Motor neuron (in vitro differentiated cells): ENCODE data around the gene NTS. TPM values are rescaled to one million over a fixed set of nuclear protein-coding genes. Genes with fewer than 3 reads are reported as not detected.

Experiments
- ATAC-seq, 8 experiments: fragments of 200-7000 bp; cut with Tn5 transposase; replicated peaks in 6 of 8; 2 replicates each; pipeline ENCODE4 v1.8.0; 2021; ENCODE audit warnings: mild to moderate bottlenecking in 8 of 8, moderate library complexity in 8 of 8
- H3K27ac ChIP-seq, 2 donors: fragments of 250-450 bp; sonication (Bioruptor Pico); 2 replicates each; pipeline ENCODE4 v1.9.0; 2021; ENCODE audit warnings: antibody characterized with exemption in 2 of 2, mild to moderate bottlenecking in 2 of 2, moderate library complexity in 1 of 2
- H3K4me1 ChIP-seq, 2 donors: fragments of 250-450 bp; sonication (Bioruptor Pico); replicated peaks in 1 of 2; 2 replicates each; pipeline ENCODE4 v1.6.1; 2021; ENCODE audit warnings: antibody characterized with exemption in 2 of 2, mild to moderate bottlenecking in 2 of 2, moderate library complexity in 1 of 2
- H3K4me3 ChIP-seq, 5 donors: fragments of 250-450 bp; sonication (Bioruptor Pico); 2 replicates each; pipeline ENCODE4 v1.9.0; 2021; ENCODE audit warnings: antibody characterized with exemption in 5 of 5, mild to moderate bottlenecking in 5 of 5, moderate library complexity in 4 of 5
- WGBS, 10 experiments: fragments of 450-650 bp; shearing (Covaris generic); methylation state at CpG; one replicate each; pipeline ENCODE4 v1.0.0; 2022; 5-methylcytosine and 5-hydroxymethylcytosine counted together
- in situ Hi-C, 9 experiments: fragments of 400-800 bp; cut with MboI; loops; one replicate each; pipeline ENCODE4 v1.15.0; 2021; ENCODE audit warnings: low sequenced_read_pairs in 9 of 9, low pct_unique_long_range_greater_than_20kb in 2 of 9; ENCODE audit not compliant: unreplicated experiment in 9 of 9
- total RNA-seq, 8 experiments: library from RNA; unstranded; fragments of 300-600 nt; gene quantifications; 2 replicates each; pipeline versions ENCODE4 v1.2.3 to v1.2.4, GENCODE V29; 2022

The NTS gene
- total RNA-seq, 8 experiments from 2014 or later: 0.69 to 2.8 (median 1.9) TPM; not detected in 3

DNA sequence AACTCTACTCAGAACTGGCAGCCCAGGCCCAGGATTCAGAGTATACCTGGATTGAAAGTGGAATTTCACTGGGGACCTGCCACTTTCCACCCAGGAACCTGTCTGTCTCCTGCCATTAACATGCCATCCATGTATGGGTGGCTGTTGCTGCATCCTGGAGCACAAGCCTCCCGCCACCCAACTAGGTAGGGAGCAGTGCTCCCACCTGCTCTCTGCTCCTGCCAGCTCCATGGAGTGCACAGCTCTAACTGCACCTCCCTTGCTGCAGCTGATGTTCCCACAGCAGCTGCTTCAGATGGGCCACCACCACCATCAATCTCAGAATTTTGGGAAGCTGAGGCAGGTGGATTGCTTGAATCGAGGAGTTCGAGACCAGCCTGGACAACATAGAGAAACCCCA, 17.1 kb upstream of the NTS start:
- no peaks in the 10 kb centered on the region for H3K4me1 ChIP-seq
- in situ Hi-C loops: loop anchor here in 7 of 9 experiments (25.0 kb wide), 2 partner anchors 270 to 370 kb away; no protein-coding TSS in a partner anchor
- H3K4me3 ChIP-seq: no peak overlapping the region
- 0 to 82% (median 20%) methylated on average over 1 to 2 of the region's 3 CpGs; no CpG with 5 or more reads in 7 of the 10 experiments for WGBS, 10 experiments
- H3K27ac ChIP-seq: no peak overlapping the region
- no peak for ATAC-seq

DNA sequence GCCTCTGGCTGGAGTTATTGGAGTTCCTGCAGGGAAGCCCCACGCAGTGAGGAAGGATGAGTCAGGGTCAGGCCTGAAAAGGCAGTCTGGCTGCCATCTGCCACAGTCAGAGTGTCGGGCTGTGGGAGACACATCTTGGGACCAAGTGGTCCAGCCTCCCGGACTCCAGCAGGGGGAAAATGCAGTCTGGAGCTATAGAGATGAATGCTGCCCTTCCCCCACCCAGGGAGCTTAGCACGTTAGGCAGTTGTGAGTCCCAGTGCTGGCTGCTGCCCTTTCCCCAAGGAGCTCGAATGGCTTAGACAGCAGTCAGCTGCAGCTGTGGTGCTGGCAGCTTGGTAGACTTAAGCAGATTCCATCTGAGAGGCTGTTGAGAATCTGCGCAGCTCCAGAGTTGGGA, 8.2 kb upstream of the NTS start:
- Histone ChIP-seq H3K27ac (no peak overlapping the region), H3K4me1 (no peaks in the 10 kb centered on the region), H3K4me3 (no peak overlapping the region)
- 40 to 85% (median 60%) methylated on average over 1 to 2 of the region's 6 CpGs; no CpG with 5 or more reads in 7 of the 10 experiments for WGBS, 10 experiments
- no peak for ATAC-seq
- in situ Hi-C loops: loop anchor here in 7 of 9 experiments (5.0 to 25.0 kb wide), 5 partner anchors 141 to 379 kb away; no protein-coding TSS in a partner anchor

DNA sequence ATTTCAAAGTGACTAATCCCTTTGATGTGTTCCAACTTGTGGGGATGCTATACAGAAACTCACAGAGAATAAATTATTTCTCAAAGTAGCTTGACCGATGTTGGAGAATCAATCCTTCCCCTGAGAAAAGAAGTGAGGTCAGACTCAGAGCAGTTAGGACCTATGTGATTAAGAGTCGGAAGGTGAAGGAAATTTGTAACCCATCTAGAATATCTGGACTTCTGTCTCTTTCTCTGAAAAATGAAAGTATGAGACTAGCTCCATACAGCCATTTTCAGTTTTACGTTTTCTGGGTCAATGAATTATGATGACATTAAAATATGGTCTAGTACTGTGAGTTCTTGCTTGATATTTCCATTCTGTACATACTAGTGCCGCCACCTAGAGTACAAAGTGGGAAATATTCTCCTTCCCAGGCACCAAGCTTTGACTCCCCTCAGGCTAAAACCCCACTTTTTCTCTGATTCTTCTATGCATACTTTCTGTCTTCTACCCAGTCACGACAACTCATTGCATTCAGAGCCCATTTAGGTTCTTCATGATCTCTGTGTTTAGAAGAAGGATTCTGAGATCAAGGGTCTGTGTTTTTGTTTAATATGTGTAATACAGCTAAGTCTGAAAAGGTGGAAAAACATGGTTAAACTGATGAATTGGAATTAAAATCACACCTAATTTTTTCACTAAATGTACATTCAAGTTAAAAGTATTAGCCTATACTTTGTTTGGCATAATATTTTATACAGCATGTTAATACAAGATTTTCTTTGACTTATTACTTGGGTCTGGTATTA, 6.9 kb upstream of the NTS start:
- H3K27ac ChIP-seq: no peak overlapping the region
- peak in 5 of 8 experiments; percentile 27 to 90 (median 79) for ATAC-seq
- H3K4me1 ChIP-seq: no peaks in the 10 kb centered on the region
- WGBS, 10 experiments: 0 to 70% (median 45%) methylated on average over 2 to 5 of the region's 5 CpGs
- H3K4me3 ChIP-seq: no peak overlapping the region
- in situ Hi-C loops: loop anchor here in 7 of 9 experiments (5.0 to 25.0 kb wide), 5 partner anchors 142 to 380 kb away; no protein-coding TSS in a partner anchor

DNA sequence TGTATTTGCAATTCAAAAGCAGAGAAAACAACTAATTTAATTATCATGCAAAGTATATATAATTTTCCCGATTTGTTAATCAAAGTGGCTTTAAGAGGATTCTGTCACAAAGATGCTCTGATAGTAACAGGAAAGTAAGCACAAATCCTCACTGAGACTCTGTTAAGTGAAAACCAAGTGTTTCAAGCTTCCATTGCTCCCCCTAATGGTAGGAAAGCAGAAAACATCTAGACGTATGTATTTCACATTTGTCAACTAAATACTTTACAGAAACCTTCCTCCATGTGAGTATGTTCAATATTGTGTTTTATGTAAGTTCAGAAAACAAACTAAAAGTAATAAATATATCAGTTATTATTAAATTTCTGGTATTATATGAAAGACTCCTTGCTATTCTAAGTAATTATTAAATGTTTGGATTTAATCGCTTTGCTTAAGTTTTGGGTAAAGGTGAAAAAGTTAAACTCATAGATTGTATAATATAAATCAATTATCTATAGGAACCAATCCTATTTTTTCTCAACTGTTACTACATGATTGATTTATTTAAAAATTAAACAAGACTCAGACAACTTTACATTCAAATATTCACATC, 1.5 kb upstream of the NTS start:
- peak in 3 of 8 experiments; percentile 37 to 63 (median 45) for ATAC-seq
- 0 to 33% (median 33%) methylated on average over 1 to 3 of the region's 3 CpGs; no CpG with 5 or more reads in 1 of the 10 experiments for WGBS, 10 experiments
- Histone ChIP-seq H3K27ac (no peak overlapping the region), H3K4me1 (peaks cover 3 to 4% of the 10 kb centered on the region in 2 donors), H3K4me3 (no peak overlapping the region)
- in situ Hi-C loops: loop anchor here in 7 of 9 experiments (25.0 kb wide), 2 partner anchors 285 to 385 kb away; no protein-coding TSS in a partner anchor

DNA sequence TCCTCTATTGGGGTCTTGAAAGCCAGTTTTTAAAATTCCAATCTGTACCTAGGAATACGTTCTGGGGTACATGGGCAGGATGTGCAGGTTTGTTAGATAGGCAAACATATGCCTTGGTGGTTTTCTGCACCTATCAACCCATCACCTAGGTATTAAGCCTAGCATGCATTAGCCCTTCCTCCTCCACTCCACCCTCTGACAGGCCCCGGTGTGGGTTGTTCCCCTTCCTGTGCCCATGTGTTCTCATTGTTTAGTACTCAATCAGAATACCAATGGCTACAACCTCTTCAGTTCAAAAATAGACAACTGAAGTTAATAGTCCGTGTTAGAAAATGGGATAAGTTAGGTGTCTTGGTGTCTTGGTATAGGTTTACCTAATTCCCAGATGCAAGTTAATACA, 3.4 kb downstream of the NTS start:
- whole genome bisulfite sequencing, 10 experiments: 0 to 100% (median 60%) methylated on average over 1 to 3 of the region's 3 CpGs; no CpG with 5 or more reads in 1 of the 10 experiments
- no peak overlapping the region for H3K4me3 ChIP-seq
- H3K4me1 ChIP-seq: peaks cover 3 to 4% of the 10 kb centered on the region in 2 donors
- in situ Hi-C loops: no loop called here
- no peak for ATAC-seq
- H3K27ac ChIP-seq: no peak overlapping the region

DNA sequence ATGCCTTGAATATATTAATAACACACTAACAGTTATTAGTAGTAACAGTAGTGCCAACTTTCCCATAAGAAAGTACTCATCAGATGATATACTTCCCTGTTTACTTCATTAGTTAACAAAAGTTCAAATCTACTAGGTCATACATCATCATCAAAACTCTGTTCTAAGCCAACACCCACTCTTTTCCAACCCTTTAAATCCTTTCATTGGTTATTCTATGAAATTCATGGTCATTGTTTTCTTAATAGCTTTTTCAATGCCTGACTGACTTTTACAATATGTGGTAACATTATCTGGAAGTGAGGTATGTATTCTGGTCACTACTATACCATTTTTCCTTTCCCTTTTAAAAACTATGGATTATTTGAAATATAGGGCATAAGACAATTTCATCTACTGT, 9.7 kb downstream of the NTS start:
- no peak overlapping the region for H3K27ac ChIP-seq
- no peaks in the 10 kb centered on the region for H3K4me1 ChIP-seq
- no peak overlapping the region for H3K4me3 ChIP-seq
- no peak for ATAC-seq
- in situ Hi-C loops: no loop called here

DNA sequence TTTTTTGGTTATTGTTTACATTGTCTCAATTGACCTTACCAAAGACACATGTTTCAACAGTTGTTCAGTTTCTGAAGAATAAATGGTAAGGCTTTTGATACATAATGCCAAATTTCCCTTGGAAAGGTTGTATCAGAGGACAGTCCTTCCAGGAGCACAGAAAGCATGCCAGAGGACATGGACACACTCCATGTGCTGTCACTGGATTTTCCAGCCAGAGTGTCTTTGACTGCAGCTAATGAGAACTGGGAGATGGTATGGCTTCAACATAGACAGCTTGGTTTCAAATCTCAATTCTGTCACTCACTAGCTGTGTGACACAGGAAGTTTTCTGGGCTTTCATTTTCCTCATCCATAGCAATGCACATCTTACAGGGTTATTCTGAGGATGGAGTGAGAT, 20.6 kb downstream of the NTS start:
- in situ Hi-C loops: no loop called here
- Histone ChIP-seq H3K4me3 (no peak overlapping the region), H3K27ac (no peak overlapping the region), H3K4me1 (no peaks in the 10 kb centered on the region)
- no peak for ATAC-seq

DNA sequence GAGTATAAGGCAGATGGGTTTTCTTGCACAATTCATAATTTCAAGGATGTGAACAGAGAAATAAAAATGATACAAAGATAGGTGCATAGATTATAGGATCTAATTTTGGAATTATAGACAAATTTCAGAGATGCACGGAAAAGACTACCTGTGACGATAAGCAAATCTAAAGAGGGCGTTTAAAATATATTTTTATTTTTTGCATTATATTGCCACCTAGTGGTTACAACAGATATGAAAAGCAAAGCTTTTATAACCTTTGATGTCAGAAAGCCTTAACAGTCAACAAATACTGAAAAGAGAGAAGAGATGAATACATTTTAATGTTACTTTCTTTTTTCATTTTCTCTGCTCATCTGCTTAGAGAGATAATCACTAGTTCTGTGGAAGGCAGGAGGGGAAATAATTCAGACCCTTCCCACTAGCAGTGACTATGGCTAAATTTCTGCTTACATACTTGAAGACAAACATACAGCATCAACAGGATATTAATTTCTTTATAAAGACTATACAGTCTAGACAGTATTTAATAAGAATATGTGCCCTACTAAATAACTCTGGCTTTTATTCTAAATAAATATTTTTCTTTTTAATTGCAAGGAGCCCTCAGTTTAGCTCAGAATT, 46.3 kb downstream of the NTS start:
- in situ Hi-C loops: no loop called here
- no peak overlapping the region for H3K4me3 ChIP-seq
- no peaks in the 10 kb centered on the region for H3K4me1 ChIP-seq
- ATAC-seq: peak in 2 of 8 experiments; percentile 27 to 59
- H3K27ac ChIP-seq: no peak overlapping the region
- WGBS, 10 experiments: 0 to 17% (median 2%) methylated on average over 3 of the region's 3 CpGs

DNA sequence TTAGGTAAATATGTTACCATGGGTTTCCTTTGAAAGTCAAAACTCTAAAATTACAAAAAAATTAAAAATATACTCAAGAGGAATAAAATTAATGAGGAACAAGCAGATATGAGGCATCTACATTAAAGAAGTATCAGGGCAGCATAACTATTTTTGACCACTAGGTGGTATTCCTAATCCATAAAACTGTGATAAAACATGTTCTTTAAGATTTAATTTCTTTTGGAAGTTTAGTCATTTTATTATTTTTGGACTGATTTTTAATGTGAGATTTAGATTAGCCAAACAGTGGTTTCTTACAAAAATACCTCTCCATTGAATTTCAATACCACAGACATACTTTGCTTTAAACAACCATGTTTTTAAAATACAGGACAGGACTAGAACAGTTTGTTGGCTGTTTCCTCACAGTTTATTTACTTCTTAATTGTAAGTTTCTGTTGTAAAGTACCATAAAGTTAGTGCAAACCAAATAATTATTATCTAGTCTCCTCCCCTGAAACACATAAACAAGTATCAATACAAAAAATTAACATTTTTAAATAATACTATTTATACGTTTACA, 49.8 kb downstream of the NTS start:
- 13 to 100% (median 87%) methylated on average over 1 of the region's 1 CpG; no CpG with 5 or more reads in 2 of the 10 experiments for WGBS, 10 experiments
- in situ Hi-C loops: no loop called here
- no peak for ATAC-seq
- Histone ChIP-seq H3K4me1 (no peaks in the 10 kb centered on the region), H3K4me3 (no peak overlapping the region), H3K27ac (no peak overlapping the region)

DNA sequence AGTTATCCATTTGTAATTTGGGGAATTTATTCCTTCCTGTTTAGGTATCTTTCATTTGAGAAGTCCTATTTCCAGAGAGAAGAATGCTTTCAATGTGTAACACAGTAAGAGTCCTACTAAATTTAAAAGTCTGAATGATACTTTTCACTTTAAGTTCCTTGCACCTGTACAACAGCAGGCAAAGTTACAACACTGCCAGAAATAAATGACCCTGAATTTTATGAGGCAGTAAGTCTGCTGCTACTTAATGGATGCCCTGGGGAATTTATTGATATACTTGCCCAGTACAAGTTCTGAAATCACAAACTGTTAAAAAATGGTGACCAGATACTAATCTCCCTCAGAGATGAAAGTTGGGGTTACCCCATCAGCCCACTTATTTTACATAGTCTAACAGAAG, 53.1 kb downstream of the NTS start:
- H3K4me3 ChIP-seq: no peak overlapping the region
- no peak for ATAC-seq
- H3K27ac ChIP-seq: no peak overlapping the region
- no peaks in the 10 kb centered on the region for H3K4me1 ChIP-seq
- in situ Hi-C loops: loop anchor here in 1 of 9 experiments (25.0 kb wide), 1 partner anchor 985 kb away; no protein-coding TSS in a partner anchor

Other genes with a start within 250 kb of the NTS start
- 1 to 10 TPM in 2 of 8 experiments, under 1 TPM in 6; 0.04 to 6.0 (median 0.20) TPM for gene RASSF9, start 37.9 kb upstream of the NTS start, total RNA-seq